ENCODE measurements around the gene HIRA.

HIRA gene

GRCh38 chr22:19400881-19401280 is 30.7 kb downstream of the HIRA start:
- TF ChIP-seq, protein P1, sequence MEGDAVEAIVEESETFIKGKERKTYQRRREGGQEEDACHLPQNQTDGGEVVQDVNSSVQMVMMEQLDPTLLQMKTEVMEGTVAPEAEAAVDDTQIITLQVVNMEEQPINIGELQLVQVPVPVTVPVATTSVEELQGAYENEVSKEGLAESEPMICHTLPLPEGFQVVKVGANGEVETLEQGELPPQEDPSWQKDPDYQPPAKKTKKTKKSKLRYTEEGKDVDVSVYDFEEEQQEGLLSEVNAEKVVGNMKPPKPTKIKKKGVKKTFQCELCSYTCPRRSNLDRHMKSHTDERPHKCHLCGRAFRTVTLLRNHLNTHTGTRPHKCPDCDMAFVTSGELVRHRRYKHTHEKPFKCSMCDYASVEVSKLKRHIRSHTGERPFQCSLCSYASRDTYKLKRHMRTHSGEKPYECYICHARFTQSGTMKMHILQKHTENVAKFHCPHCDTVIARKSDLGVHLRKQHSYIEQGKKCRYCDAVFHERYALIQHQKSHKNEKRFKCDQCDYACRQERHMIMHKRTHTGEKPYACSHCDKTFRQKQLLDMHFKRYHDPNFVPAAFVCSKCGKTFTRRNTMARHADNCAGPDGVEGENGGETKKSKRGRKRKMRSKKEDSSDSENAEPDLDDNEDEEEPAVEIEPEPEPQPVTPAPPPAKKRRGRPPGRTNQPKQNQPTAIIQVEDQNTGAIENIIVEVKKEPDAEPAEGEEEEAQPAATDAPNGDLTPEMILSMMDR (conservative IDR thresholded peaks at IDR 0.05; ENCODE audit: low read depth, low read length): no peak
- no peak for DNase-seq (ENCODE audit: low read depth)
- H3K4me3 ChIP-seq (ENCODE audit: low read length): no peak overlapping the region

DNA sequence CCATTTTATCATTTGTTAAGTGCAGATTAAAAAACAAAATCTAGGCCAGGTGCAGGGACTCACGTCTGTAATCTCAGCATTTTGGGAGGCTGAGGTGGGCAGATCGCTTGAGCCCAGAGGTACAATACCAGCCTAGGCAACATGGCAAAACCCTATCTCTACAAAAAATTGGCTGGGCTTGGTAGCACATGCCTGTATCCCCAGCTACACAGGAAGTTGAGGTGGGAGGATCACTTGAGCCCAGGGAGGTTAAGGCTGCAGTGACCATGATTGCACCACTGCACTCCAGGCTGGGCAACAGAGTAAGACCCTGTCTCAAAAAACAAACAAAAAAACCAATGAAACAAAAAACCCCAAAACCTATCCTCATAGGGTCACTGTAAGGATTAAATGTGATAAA is 32.9 kb downstream of the HIRA start:
- TF ChIP-seq, protein P1 (conservative IDR thresholded peaks at IDR 0.05; ENCODE audit: low read depth, low read length): no peak
- H3K4me3 ChIP-seq (ENCODE audit: low read length): no peak overlapping the region
- no peak for DNase-seq (ENCODE audit: low read depth)

DNA sequence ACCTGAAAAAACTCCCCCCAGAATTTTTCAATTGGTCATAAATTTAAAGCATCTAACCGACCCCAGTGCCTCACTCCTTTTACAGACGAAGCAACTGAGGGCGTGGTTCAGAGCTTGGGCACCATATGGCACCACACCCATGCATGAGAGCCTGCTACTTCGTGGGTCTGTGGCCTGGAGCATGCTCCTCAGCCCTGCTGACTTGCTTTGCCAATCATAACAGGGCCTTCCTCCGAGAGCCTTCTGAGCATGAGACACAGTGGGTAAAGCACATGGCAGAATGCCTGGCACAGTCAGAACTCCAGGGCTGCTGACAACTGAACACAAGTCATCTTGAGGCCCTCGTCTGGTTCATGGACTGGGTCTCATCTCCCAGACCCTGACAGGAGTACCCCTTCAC is 33.3 kb downstream of the HIRA start:
- TF ChIP-seq, protein P1 (conservative IDR thresholded peaks at IDR 0.05; ENCODE audit: low read depth, low read length): no peak
- DNase-seq (ENCODE audit: low read depth): no peak
- no peak overlapping the region for H3K4me3 ChIP-seq (ENCODE audit: low read length)

DNA sequence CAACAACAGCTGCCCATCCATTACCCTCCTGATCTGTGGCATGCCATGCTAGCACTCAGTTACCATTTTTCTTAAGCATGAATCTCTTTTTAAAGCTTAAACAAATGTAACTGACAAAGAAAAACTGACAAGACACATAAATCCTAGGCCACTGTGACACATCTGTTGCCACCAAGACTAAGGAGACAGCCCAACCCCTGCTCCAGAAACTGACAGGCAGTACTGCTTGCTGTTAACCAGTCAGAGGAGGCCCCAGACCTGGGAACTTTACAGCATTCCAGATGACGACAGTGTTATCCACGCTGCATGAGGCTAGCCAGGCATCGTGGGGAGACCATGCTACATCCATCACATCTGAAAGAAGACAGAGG is 33.8 kb downstream of the HIRA start:
- H3K4me3 ChIP-seq (ENCODE audit: low read length): no peak overlapping the region
- TF ChIP-seq, protein P1 (conservative IDR thresholded peaks at IDR 0.05; ENCODE audit: low read depth, low read length): no peak
- no peak for DNase-seq (ENCODE audit: low read depth)

GRCh38 chr22:19396934-19397733 is 34.4 kb downstream of the HIRA start:
- no peak overlapping the region for H3K4me3 ChIP-seq (ENCODE audit: low read length)
- TF ChIP-seq, protein P1 (conservative IDR thresholded peaks at IDR 0.05; ENCODE audit: low read depth, low read length): no peak
- DNase-seq (ENCODE audit: low read depth): no peak

GRCh38 chr22:19396561-19396933 is 35.0 kb downstream of the HIRA start:
- DNase-seq (ENCODE audit: low read depth): no peak
- H3K4me3 ChIP-seq (ENCODE audit: low read length): no peak overlapping the region
- TF ChIP-seq, protein P1 (conservative IDR thresholded peaks at IDR 0.05; ENCODE audit: low read depth, low read length): no peak

DNA sequence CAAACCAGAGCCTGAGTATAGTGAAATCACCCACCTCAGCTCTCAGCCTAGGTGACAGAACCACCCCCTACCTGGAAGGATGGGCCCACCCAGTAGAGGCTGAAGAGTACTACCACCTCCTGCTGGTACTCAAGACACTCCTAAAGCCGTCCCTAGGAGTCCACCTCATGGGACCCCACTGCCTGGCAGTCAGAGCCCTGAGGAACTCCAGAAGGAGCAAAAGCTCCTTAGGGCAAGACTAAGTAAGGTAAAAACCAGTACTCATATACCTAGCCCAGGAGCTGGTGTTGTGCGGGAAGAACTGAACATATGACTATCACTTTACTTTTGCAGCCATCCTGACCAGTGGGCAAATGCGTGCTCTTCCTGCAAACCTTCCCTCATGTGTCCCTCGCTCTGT is 36.3 kb downstream of the HIRA start:
- no peak for DNase-seq (ENCODE audit: low read depth)
- H3K4me3 ChIP-seq (ENCODE audit: low read length): no peak overlapping the region
- TF ChIP-seq, protein P1 (conservative IDR thresholded peaks at IDR 0.05; ENCODE audit: low read depth, low read length): no peak
